Measurements from ENCODE around the gene ANKRD13A. TPM values are rescaled to one million over a fixed set of nuclear protein-coding genes. Genes with fewer than 3 reads are reported as not detected.

ANKRD13A gene
- total and polyA plus RNA-seq, 12 donors, result 14.0 to 29.0 (median 18.6) TPM

GRCh38 chr12:109994401-109995175, 4.6 kb upstream of the ANKRD13A start:
- Histone ChIP-seq H3K4me1 (peaks cover 0 to 68% (median 41%) of the 10 kb centered on the region in 9 donors), H3K9me3 (no peaks in the 10 kb centered on the region), H3K27ac (peak overlapping the region in 9 of 10 donors; percentile 22 to 98 (median 94)), H3K36me3 (peaks cover 0 to 35% (median 15%) of the 10 kb centered on the region in 9 donors), H3K4me3 (peak overlapping the region in 9 of 10 donors; percentile 74 to 98 (median 96)), H3K27me3 (no peaks in the 10 kb centered on the region)
- TF ChIP-seq, protein P1, sequence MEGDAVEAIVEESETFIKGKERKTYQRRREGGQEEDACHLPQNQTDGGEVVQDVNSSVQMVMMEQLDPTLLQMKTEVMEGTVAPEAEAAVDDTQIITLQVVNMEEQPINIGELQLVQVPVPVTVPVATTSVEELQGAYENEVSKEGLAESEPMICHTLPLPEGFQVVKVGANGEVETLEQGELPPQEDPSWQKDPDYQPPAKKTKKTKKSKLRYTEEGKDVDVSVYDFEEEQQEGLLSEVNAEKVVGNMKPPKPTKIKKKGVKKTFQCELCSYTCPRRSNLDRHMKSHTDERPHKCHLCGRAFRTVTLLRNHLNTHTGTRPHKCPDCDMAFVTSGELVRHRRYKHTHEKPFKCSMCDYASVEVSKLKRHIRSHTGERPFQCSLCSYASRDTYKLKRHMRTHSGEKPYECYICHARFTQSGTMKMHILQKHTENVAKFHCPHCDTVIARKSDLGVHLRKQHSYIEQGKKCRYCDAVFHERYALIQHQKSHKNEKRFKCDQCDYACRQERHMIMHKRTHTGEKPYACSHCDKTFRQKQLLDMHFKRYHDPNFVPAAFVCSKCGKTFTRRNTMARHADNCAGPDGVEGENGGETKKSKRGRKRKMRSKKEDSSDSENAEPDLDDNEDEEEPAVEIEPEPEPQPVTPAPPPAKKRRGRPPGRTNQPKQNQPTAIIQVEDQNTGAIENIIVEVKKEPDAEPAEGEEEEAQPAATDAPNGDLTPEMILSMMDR (IDR thresholded peaks at IDR 0.05), result no peak
- 38 to 49% methylated on average over 6 of the region's 6 CpGs for WGBS, 2 donors
- intact Hi-C loops (cut with DNase I), result loop anchor here in 1 of 10 donors (10.0 kb wide), 1 partner anchor 50 kb away; no protein-coding TSS in a partner anchor
- DNase-seq, result no peak
- no peak for ATAC-seq

DNA sequence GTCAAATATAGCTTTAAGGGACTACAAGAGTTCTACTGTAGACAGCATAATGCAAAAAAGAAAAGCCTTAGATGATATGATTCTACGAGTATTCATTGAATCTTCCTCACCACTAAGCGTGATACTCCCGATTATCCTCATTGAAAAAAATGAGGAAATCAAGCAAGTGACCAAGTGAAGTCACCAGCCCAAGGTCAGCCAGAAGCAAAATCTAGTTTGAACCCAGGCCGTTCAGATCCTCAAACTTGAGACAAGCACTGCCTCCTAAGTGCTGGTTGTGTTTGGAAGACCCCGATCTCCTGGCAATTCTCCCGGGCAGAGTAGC, 3.9 kb upstream of the ANKRD13A start:
- TF ChIP-seq, protein P1 (IDR thresholded peaks at IDR 0.05), result no peak
- peaks cover 0 to 67% (median 40%) of the 10 kb centered on the region in 9 donors for H3K4me1 ChIP-seq
- no peak for DNase-seq
- no peaks in the 10 kb centered on the region for H3K27me3 ChIP-seq
- 3% methylated on average over 6 of the region's 6 CpGs for WGBS, 2 donors
- no peaks in the 10 kb centered on the region for H3K9me3 ChIP-seq
- H3K27ac ChIP-seq, result peak overlapping the region; percentile 83 to 98 (median 93)
- H3K36me3 ChIP-seq, result peaks cover 0 to 27% (median 9%) of the 10 kb centered on the region in 9 donors
- H3K4me3 ChIP-seq, result peak overlapping the region; percentile 74 to 99 (median 96)
- ATAC-seq, result no peak
- intact Hi-C loops (cut with DNase I), result loop anchor here in 1 of 10 donors (10.0 kb wide), 1 partner anchor 51 kb away; no protein-coding TSS in a partner anchor

DNA sequence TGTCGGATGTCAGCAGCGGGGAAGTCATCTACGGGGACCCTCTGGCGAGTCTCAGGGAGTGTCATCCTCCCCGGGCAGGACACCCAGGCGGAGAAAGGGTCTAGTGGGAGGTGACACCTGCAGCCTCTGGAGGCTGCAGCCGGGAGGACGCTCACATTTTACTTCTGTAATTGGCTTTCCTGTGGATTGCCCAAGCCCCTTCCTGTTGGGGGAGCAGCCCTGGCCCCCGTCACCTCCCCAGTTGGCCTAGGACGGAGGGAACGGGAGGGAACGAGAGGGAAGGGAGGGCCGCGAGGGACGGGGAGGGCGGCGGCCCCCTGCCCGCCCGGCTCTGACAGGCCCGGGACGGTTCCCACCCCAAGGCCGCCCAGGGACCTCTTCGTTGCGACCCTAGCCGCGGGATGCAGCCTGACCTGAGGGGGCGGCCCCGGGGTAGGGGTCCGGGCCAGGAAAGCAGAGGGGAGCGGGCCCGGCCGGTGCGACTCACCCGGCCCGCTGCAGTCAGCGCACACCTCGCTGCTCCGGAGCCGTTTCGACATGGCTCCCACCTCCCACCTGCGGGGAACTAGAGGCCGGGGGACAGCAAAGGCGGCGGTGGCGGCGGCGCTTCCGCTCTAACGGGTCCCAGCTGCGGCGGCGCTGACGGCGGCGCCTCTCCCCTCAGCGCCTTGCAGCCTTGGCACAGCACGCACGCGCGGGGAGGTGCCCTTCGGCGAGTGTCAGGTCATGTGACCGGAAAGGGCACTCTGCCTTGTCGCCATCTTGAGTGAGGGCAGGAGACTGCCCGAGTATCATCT, 3.3 kb upstream of the ANKRD13A start, which contains the start of gene GIT2:
GIT2 (minus strand) TSS at position 683 of the 797 bp plus-strand sequence; CDS start at position 539, 144 bp downstream.
- DNase-seq, result peak; percentile 93
- WGBS, 2 donors, result 0% methylated on average over 65 of the region's 65 CpGs
- Histone ChIP-seq H3K27ac (peak within 1 kb of the TSS; percentile 83 to 98 (median 93)), H3K36me3 (peaks cover 0 to 22% (median 3%) of the 10 kb centered on the region in 9 donors), H3K4me3 (peak within 1 kb of the TSS; percentile 74 to 99 (median 96)), H3K4me1 (peaks cover 0 to 67% (median 46%) of the 10 kb centered on the region in 9 donors), H3K9me3 (no peaks in the 10 kb centered on the region), H3K27me3 (no peaks in the 10 kb centered on the region)
- peak; percentile 88 to 92 (median 91) for ATAC-seq
- intact Hi-C loops (cut with DNase I), result loop anchor here in 1 of 10 donors (10.0 kb wide), 1 partner anchor 51 kb away; no protein-coding TSS in a partner anchor
- TF ChIP-seq, protein P1 (IDR thresholded peaks at IDR 0.05), result peak in 1 of 9 donors; percentile 17

DNA sequence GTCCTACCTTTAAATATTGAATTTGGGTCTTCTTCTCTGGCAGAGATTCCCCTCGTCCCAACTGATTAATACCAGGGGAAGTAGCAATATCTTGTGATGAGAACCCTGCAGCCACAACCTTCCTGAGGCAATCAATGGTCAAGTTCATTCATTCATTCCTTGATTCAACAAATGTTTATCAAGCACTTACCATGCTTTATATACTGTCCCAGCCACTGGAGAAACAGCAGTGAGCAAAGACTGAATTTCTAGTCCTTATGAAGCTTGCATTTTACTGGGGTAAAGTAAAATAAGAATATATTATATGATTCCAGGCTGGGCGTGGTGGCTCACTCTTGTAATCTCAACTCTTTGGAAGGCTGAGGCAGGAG, 2.8 kb upstream of the ANKRD13A start:
- TF ChIP-seq, protein P1 (IDR thresholded peaks at IDR 0.05), result no peak
- Histone ChIP-seq H3K9me3 (no peaks in the 10 kb centered on the region), H3K27ac (peak overlapping the region in 9 of 10 donors; percentile 83 to 98 (median 94)), H3K36me3 (peaks cover 0 to 16% (median 0%) of the 10 kb centered on the region in 9 donors), H3K4me3 (peak overlapping the region; percentile 74 to 99 (median 96)), H3K4me1 (peaks cover 0 to 71% (median 50%) of the 10 kb centered on the region in 9 donors), H3K27me3 (no peaks in the 10 kb centered on the region)
- ATAC-seq, result no peak
- no peak for DNase-seq
- whole genome bisulfite sequencing, 2 donors, result 49 to 50% methylated on average over 2 of the region's 2 CpGs
- intact Hi-C loops (cut with DNase I), result loop anchor here in 1 of 10 donors (10.0 kb wide), 1 partner anchor 52 kb away; no protein-coding TSS in a partner anchor

All from heart right ventricle (tissue), 16 donors.